H9 (cell line): ENCODE data around the gene PITPNM1. TPM values are rescaled to one million over a fixed set of nuclear protein-coding genes. Genes with fewer than 3 reads are reported as not detected.

Source experiments
- DNase-seq: peaks from one replicate; pipeline ENCODE4 v3.0.0-alpha.2; 2017
- H2AFZ ChIP-seq: one replicate; pipeline ENCODE4 v1.6.1; 2013; ENCODE audit warnings: mild to moderate bottlenecking, low read length, control low read depth, moderate library complexity
- H2AK5ac ChIP-seq: 2 replicates; pipeline ENCODE4 v1.6.1; 2013; ENCODE audit warnings: low read length, control low read depth, mixed read lengths; ENCODE audit not compliant: insufficient read length
- H2BK120ac ChIP-seq: one replicate; pipeline ENCODE4 v1.6.1; 2013; ENCODE audit warnings: low read depth, mild to moderate bottlenecking, low read length, control low read depth, inconsistent platforms; ENCODE audit not compliant: poor library complexity, severe bottlenecking
- H2BK12ac ChIP-seq: 2 replicates; pipeline ENCODE4 v1.6.1; 2013; ENCODE audit warnings: low read length, control low read depth, mixed read lengths, low read depth; ENCODE audit not compliant: insufficient read length
- H2BK15ac ChIP-seq: 2 replicates; pipeline ENCODE4 v1.6.1; 2013; ENCODE audit warnings: low read depth, low read length, control low read depth
- H2BK20ac ChIP-seq: one replicate; pipeline ENCODE4 v1.6.1; 2013; ENCODE audit warnings: low read depth, mild to moderate bottlenecking, low read length, control low read depth, inconsistent platforms; ENCODE audit not compliant: poor library complexity, severe bottlenecking
- H2BK5ac ChIP-seq: 2 replicates; pipeline ENCODE4 v1.6.1; 2013; ENCODE audit warnings: low read length, control low read depth, mixed read lengths; ENCODE audit not compliant: insufficient read length
- H3K14ac ChIP-seq: 2 replicates; pipeline ENCODE4 v1.6.1; 2013; ENCODE audit warnings: low read length, control low read depth; ENCODE audit not compliant: insufficient read depth
- H3K18ac ChIP-seq: 2 replicates; pipeline ENCODE4 v1.6.1; 2013; ENCODE audit warnings: low read depth, mild to moderate bottlenecking, mixed read lengths, low read length, control low read depth; ENCODE audit not compliant: insufficient read length
- H3K23ac ChIP-seq: 2 replicates; pipeline ENCODE4 v1.6.1; 2013; ENCODE audit warnings: low read length, control low read depth, mixed read lengths, low read depth; ENCODE audit not compliant: insufficient read length
- H3K23me2 ChIP-seq: 2 replicates; pipeline ENCODE4 v1.6.1; 2013; ENCODE audit warnings: low read depth, mild to moderate bottlenecking, mixed read lengths, low read length, control low read depth; ENCODE audit not compliant: insufficient read length, poor library complexity, severe bottlenecking
- H3K27ac ChIP-seq: 2 replicates; pipeline ENCODE4 v1.5.1; 2013; ENCODE audit warnings: low read length, control low read depth, mixed read lengths, low read depth; ENCODE audit not compliant: insufficient read length
- H3K27me3 ChIP-seq: 2 replicates; pipeline ENCODE4 v1.6.1; 2013; ENCODE audit warnings: low read length, control low read depth, inconsistent platforms; ENCODE audit not compliant: insufficient read depth
- H3K4ac ChIP-seq: 2 replicates; pipeline ENCODE4 v1.6.1; 2013; ENCODE audit warnings: low read depth, mild to moderate bottlenecking, control low read depth, inconsistent platforms, low read length, moderate library complexity
- H3K4me1 ChIP-seq: 2 replicates; pipeline ENCODE4 v1.6.1; 2013; ENCODE audit warnings: low read length, control low read depth, inconsistent platforms; ENCODE audit not compliant: insufficient read depth
- H3K4me2 ChIP-seq: 2 replicates; pipeline ENCODE4 v1.6.1; 2013; ENCODE audit warnings: low read length, control low read depth, mixed read lengths; ENCODE audit not compliant: insufficient read length, insufficient read depth
- H3K56ac ChIP-seq: 2 replicates; pipeline ENCODE4 v1.6.1; 2013; ENCODE audit warnings: low read depth, mild to moderate bottlenecking, mixed read lengths, low read length, control low read depth; ENCODE audit not compliant: insufficient read length
- H3K79me1 ChIP-seq: 2 replicates; pipeline ENCODE4 v1.6.1; 2013; ENCODE audit warnings: low read depth, mild to moderate bottlenecking, moderate library complexity, low read length, control low read depth, inconsistent platforms; ENCODE audit not compliant: insufficient read depth, poor library complexity, severe bottlenecking
- H3K79me2 ChIP-seq: 2 replicates; pipeline ENCODE4 v1.6.1; 2013; ENCODE audit warnings: low read length, control low read depth, inconsistent platforms; ENCODE audit not compliant: insufficient read depth
- H3K9ac ChIP-seq: 2 replicates; pipeline ENCODE4 v1.6.1; 2013; ENCODE audit warnings: low read length, control low read depth, mixed read lengths; ENCODE audit not compliant: insufficient read length; ENCODE audit errors: extremely low read depth
- H3K9me3 ChIP-seq: one replicate; pipeline ENCODE4 v1.6.1; 2013; ENCODE audit warnings: low read depth, low read length, inconsistent platforms; ENCODE audit not compliant: control insufficient read depth
- H3T11ph ChIP-seq: one replicate; pipeline ENCODE4 v1.6.1; 2013; ENCODE audit warnings: mild to moderate bottlenecking, low read length, control low read depth, inconsistent platforms
- H4K20me1 ChIP-seq: one replicate; pipeline ENCODE4 v1.6.1; 2013; ENCODE audit not compliant: control insufficient read depth, insufficient read length, insufficient read depth
- H4K5ac ChIP-seq: 2 replicates; pipeline ENCODE4 v1.6.1; 2013; ENCODE audit warnings: low read depth, mild to moderate bottlenecking, mixed read lengths, low read length, control low read depth; ENCODE audit not compliant: insufficient read length
- H4K8ac ChIP-seq: replicated peaks from 2 replicates; pipeline ENCODE4 v1.6.1; 2013; ENCODE audit warnings: low read length, control low read depth, mixed read lengths, low read depth; ENCODE audit not compliant: insufficient read length
- H4K91ac ChIP-seq: 2 replicates; pipeline ENCODE4 v1.6.1; 2013; ENCODE audit warnings: low read depth, mild to moderate bottlenecking, moderate library complexity, mixed read lengths, low read length, control low read depth; ENCODE audit not compliant: insufficient read length
- H3K27ac Mint-ChIP-seq, 3 experiments: 2 replicates in 2 of 3; 3 replicates in 1 of 3; pipeline ENCODE4 v1.8.0; 2020 to 2021; ENCODE audit warnings: mixed read lengths in 3 of 3, mild to moderate bottlenecking in 1 of 3, moderate library complexity in 1 of 3
- H3K27me3 Mint-ChIP-seq: 2 replicates; pipeline ENCODE4 v1.8.0; 2021; ENCODE audit warnings: low read depth, mild to moderate bottlenecking, moderate library complexity, mixed read lengths
- H3K36me3 Mint-ChIP-seq, 3 experiments: 2 replicates in 2 of 3; 3 replicates in 1 of 3; pipeline ENCODE4 v1.8.0; 2020 to 2021; ENCODE audit warnings: low read depth in 3 of 3, mixed read lengths in 3 of 3; ENCODE audit not compliant: insufficient read depth in 1 of 3
- H3K4me1 Mint-ChIP-seq, 2 experiments: 2 replicates each; pipeline ENCODE4 v1.8.0; 2020; ENCODE audit warnings: mixed read lengths in 2 of 2
- H3K4me3 Mint-ChIP-seq, 2 experiments: 2 replicates in 1 of 2; 3 replicates in 1 of 2; pipeline ENCODE4 v1.8.0; 2020 to 2021; ENCODE audit warnings: mild to moderate bottlenecking in 2 of 2, mixed read lengths in 2 of 2, moderate library complexity in 1 of 2
- H3K9me3 Mint-ChIP-seq, 2 experiments: 2 replicates in 1 of 2; 3 replicates in 1 of 2; pipeline ENCODE4 v1.8.0; 2020; ENCODE audit warnings: mild to moderate bottlenecking in 2 of 2, mixed read lengths in 2 of 2, moderate library complexity in 1 of 2
- CTCF ChIP-seq: fragments of 200-600 bp; sonication (generic); conservative IDR thresholded peaks from 3 replicates; pipeline ENCODE4 v1.8.0; 2021; ENCODE audit warnings: antibody characterized with exemption, mild to moderate bottlenecking
- WGBS: extraction: QIAGEN DNeasy Blood & Tissue Kit; methylation state at CpG from one replicate; pipeline ENCODE4 v1.1.7; 2013; ENCODE audit warnings: missing lambda C conversion rate, low lambda C conversion rate, mixed read lengths; ENCODE audit not compliant: insufficient read length; ENCODE audit errors: extremely low coverage; 5-methylcytosine and 5-hydroxymethylcytosine counted together
- total RNA-seq: library from RNA; stranded (reverse); gene quantifications from 2 replicates; pipeline ENCODE4 v1.2.1, GENCODE V29; 2021

PITPNM1 gene
- total RNA-seq, 1 experiment from 2014 or later = 43.5 TPM

DNA sequence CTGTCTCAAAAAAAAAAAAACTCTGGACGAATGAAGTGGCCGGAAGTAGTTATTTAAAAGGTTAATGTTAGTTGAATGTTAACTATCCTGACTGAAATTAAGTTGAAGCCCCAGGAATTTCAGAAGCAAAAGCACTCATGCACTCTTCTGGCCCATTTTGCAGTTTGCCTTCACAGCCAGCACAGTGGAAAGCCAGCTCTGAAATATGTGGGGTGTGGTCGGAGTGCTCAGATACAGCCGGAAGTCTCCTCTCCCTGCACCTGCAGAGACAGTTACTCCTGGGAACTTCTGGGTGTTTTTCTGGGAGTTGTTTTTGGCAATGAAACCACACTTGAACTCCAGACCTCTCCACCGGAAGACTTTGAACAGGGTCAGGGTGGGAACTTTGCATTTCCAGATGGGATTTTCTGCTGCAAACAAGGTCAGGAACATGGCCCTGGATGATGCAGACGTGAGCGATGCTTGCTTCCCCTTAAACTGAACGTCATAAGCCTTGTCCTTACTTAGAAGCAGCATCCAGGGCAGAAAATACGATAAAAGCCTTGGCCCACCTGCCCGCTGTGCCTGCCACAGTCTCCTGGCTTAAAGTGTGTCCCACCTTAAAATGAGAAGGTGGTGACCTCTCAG is 39.6 kb upstream of the PITPNM1 start:
- no peak overlapping the region for H3K18ac ChIP-seq
- no peak overlapping the region for H3K9ac ChIP-seq
- no peak overlapping the region for H3K27ac Mint-ChIP-seq
- H3K9me3 Mint-ChIP-seq = peaks cover 0 to 2% of the 10 kb centered on the region in 2 experiments; a peak in 1 of 5 replicates
- H4K8ac ChIP-seq = no peak overlapping the region
- H4K5ac ChIP-seq = no peak overlapping the region
- H4K91ac ChIP-seq = no peak overlapping the region
- H2AFZ ChIP-seq = no peak overlapping the region
- no peaks in the 10 kb centered on the region for H3K27me3 ChIP-seq
- H3K23me2 ChIP-seq = no peaks in the 10 kb centered on the region
- no peak overlapping the region for H3K56ac ChIP-seq
- peaks cover 4 to 9% of the 10 kb centered on the region in 2 experiments for H3K4me1 Mint-ChIP-seq
- no peak for DNase-seq
- no peaks in the 10 kb centered on the region for H3K36me3 Mint-ChIP-seq
- no peaks in the 10 kb centered on the region for H4K20me1 ChIP-seq
- H3T11ph ChIP-seq = no peak overlapping the region
- TF ChIP-seq CTCF = no peak
- no peak overlapping the region for H2BK20ac ChIP-seq
- no CpG with 5 or more reads among the region's 10 CpGs for WGBS
- no peak overlapping the region for H3K4me3 Mint-ChIP-seq
- H2BK120ac ChIP-seq = peak overlapping the region; percentile 39
- H3K79me1 ChIP-seq = no peaks in the 10 kb centered on the region
- peaks cover 14% of the 10 kb centered on the region for H3K27me3 Mint-ChIP-seq
- H3K4me1 ChIP-seq = no peaks in the 10 kb centered on the region
- no peak overlapping the region for H3K27ac ChIP-seq
- H3K9me3 ChIP-seq = no peaks in the 10 kb centered on the region
- no peak overlapping the region for H2BK15ac ChIP-seq
- no peak overlapping the region for H3K23ac ChIP-seq
- no peak overlapping the region for H3K4ac ChIP-seq
- no peak overlapping the region for H2AK5ac ChIP-seq
- no peak overlapping the region for H2BK5ac ChIP-seq
- no peak overlapping the region for H3K4me2 ChIP-seq
- no peak overlapping the region for H3K14ac ChIP-seq
- H3K79me2 ChIP-seq = no peaks in the 10 kb centered on the region
- H2BK12ac ChIP-seq = no peak overlapping the region
